ENCODE measurements around the gene PDIA6. TPM values are rescaled to one million over a fixed set of nuclear protein-coding genes. Genes with fewer than 3 reads are reported as not detected.

The PDIA6 gene
- total RNA-seq, 6 experiments from 2014 or later, result 141 to 232 (median 191) TPM

DNA sequence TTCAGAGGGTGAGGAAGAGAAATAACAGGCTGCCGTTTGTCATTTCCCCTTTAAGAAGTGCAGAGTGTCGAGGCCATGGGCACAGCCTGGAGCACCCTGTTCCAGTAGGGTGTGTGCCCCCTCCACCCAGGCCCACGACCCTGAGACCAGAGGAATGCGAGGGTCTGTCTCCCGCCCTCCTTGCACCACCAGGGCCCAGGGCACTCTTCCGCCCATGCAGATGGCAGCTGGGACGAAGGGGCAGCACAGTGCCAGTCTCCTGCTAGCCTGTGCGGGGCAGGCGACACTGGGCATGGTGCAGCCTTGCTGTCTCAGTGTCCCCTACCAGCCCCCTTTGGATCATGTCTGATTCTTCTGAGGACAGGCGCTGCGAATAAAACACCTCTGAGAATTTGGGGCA lies 15.8 kb upstream of the PDIA6 start:
- ATAC-seq (no peak), DNase-seq (no peak)
- intact Hi-C loops (cut with DNase I), result no loop called here
- no peak overlapping the region for H3K27ac ChIP-seq
- no peaks in the 10 kb centered on the region for H3K9me3 ChIP-seq
- H3K4me1 ChIP-seq, result peaks cover 0 to 20% (median 11%) of the 10 kb centered on the region in 4 donors
- no peak overlapping the region for H3K4me3 ChIP-seq
- no peaks in the 10 kb centered on the region for H3K36me3 ChIP-seq
- no peak for TF ChIP-seq POLR2A (IDR thresholded peaks at IDR 0.05)
- TF ChIP-seq, protein P1, sequence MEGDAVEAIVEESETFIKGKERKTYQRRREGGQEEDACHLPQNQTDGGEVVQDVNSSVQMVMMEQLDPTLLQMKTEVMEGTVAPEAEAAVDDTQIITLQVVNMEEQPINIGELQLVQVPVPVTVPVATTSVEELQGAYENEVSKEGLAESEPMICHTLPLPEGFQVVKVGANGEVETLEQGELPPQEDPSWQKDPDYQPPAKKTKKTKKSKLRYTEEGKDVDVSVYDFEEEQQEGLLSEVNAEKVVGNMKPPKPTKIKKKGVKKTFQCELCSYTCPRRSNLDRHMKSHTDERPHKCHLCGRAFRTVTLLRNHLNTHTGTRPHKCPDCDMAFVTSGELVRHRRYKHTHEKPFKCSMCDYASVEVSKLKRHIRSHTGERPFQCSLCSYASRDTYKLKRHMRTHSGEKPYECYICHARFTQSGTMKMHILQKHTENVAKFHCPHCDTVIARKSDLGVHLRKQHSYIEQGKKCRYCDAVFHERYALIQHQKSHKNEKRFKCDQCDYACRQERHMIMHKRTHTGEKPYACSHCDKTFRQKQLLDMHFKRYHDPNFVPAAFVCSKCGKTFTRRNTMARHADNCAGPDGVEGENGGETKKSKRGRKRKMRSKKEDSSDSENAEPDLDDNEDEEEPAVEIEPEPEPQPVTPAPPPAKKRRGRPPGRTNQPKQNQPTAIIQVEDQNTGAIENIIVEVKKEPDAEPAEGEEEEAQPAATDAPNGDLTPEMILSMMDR (IDR thresholded peaks at IDR 0.05), result no peak
- 42% methylated on average over 2 of the region's 11 CpGs for WGBS (ENCODE audit: insufficient coverage, low coverage, low lambda C conversion rate, missing lambda C conversion rate)
- no peaks in the 10 kb centered on the region for H3K27me3 ChIP-seq

DNA sequence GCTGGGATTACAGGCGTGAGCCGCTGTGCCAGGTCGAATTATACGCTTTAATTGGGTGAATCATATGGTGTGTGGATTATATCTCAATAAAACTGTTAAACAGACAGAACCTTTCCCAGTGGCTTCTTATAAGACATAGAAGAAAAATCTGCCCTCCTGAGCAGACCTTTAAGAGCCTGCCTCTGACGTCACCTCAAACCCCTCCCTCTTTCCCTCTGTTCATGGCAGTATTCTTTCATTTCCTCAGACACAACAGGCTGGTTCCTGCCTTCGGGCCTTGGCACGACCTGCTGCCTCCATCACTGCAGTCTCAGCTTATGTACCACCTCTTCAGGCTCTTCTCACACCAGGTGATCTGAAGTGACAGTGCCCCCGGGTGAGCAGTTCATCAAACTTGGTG lies 14.0 kb upstream of the PDIA6 start:
- no peak for DNase-seq
- WGBS (ENCODE audit: insufficient coverage, low coverage, low lambda C conversion rate, missing lambda C conversion rate), result 82% methylated on average over 7 of the region's 8 CpGs

DNA sequence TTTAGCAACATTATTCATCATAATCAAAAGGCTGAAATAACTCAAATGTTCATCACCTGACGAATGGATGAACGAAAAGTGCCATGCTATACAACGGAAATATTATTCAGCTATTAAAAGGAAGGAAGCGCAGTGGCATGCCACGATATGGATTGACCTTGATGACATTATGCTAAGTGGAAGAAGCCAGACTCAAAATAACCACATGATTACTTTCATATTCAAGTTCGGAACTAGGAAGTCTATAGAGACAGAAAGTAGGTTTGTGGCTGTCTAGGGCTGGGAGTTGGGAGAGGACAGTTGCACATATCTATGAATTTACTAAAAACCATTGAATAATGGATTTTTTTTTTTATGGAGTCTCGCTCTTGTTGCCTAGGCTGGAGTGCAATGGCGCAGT lies 13.4 kb upstream of the PDIA6 start:
- H3K27me3 ChIP-seq, result no peaks in the 10 kb centered on the region
- intact Hi-C loops (cut with DNase I), result no loop called here
- TF ChIP-seq, protein P1 (IDR thresholded peaks at IDR 0.05), result no peak
- no peak for TF ChIP-seq POLR2A (IDR thresholded peaks at IDR 0.05)
- ATAC-seq (peak in 1 of 4 donors; percentile 7), DNase-seq (no peak)
- H3K9me3 ChIP-seq, result no peaks in the 10 kb centered on the region
- no peak overlapping the region for H3K4me3 ChIP-seq
- H3K27ac ChIP-seq, result no peak overlapping the region
- peaks cover 0 to 20% (median 11%) of the 10 kb centered on the region in 4 donors for H3K4me1 ChIP-seq
- 47% methylated on average over 7 of the region's 8 CpGs for WGBS (ENCODE audit: insufficient coverage, low coverage, low lambda C conversion rate, missing lambda C conversion rate)
- no peaks in the 10 kb centered on the region for H3K36me3 ChIP-seq

More for the DNA sequence above, 14.0 kb upstream of the PDIA6 start:
- no peak for ATAC-seq
- H3K4me3 ChIP-seq, result no peak overlapping the region
- peaks cover 0 to 20% (median 11%) of the 10 kb centered on the region in 4 donors for H3K4me1 ChIP-seq
- TF ChIP-seq, protein P1 (IDR thresholded peaks at IDR 0.05), result no peak
- no peak for TF ChIP-seq POLR2A (IDR thresholded peaks at IDR 0.05)
- no peak overlapping the region for H3K27ac ChIP-seq
- H3K9me3 ChIP-seq, result no peaks in the 10 kb centered on the region
- no peaks in the 10 kb centered on the region for H3K36me3 ChIP-seq
- no peaks in the 10 kb centered on the region for H3K27me3 ChIP-seq
- intact Hi-C loops (cut with DNase I), result no loop called here

DNA sequence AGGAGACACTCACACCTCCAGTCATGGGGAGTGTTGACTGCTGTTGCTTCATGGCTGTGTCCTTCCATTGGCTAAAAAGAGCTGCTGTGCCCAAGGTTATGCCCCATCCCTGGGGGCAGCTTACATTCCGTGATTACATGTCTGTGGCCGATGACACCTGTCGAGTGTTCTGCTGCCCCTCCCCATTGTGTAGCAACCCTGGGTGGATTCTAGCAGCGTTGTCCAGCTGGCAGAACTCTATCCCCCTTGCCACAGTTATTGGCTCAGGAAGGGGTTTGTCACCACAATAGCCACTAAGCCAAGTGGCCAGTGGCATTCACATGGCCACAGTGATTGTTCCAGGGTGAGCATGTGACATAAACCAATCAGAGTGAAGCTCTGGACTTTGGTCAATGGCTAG lies 11.6 kb upstream of the PDIA6 start:
- Histone ChIP-seq H3K27me3 (no peaks in the 10 kb centered on the region), H3K36me3 (no peaks in the 10 kb centered on the region), H3K4me1 (peaks cover 0 to 2% (median under 1%) of the 10 kb centered on the region in 4 donors), H3K27ac (no peak overlapping the region), H3K4me3 (no peak overlapping the region), H3K9me3 (no peaks in the 10 kb centered on the region)
- TF ChIP-seq, protein P1 (IDR thresholded peaks at IDR 0.05), result no peak
- no peak for TF ChIP-seq POLR2A (IDR thresholded peaks at IDR 0.05)
- 40% methylated on average over 1 of the region's 4 CpGs for WGBS (ENCODE audit: insufficient coverage, low coverage, low lambda C conversion rate, missing lambda C conversion rate)
- ATAC-seq (no peak), DNase-seq (no peak)
- intact Hi-C loops (cut with DNase I), result no loop called here
